GM11168 (cell line): ENCODE measurements around the gene TACC2.
"Not testable (repeated sequence)": the region's sequence is repeated elsewhere in the genome, so short reads cannot be mapped to it uniquely, and the experiment has no call there.

Experiments
- in situ Hi-C: fragments of 300-500 bp; cut with MboI; formaldehyde crosslinking; loops from one replicate; pipeline ENCODE4 v1.12.0; 2022; ENCODE audit warnings: low sequenced_read_pairs; ENCODE audit not compliant: unreplicated experiment

TACC2 gene

GRCh38 chr10:122022276-122022675, 33.3 kb downstream of the TACC2 start:
- in situ Hi-C loops, result no loop called here

DNA sequence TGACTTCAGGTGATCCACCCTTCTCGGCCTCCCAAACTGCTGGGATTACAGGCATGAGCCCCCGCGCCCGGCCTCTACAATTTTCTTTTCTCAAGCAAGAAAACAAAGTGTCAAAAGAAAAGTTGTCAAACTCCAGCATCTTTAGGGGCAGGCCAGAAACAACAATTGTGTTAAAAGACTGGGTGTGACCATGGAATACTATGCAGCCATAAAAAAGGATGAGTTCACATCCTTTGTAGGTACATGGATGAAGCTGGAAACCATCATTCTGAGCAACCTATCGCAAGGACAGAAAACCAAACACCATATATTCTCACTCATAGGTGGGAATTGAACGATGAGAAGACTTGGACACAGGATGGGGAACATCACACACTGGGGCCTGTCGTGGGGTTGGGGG, 34.3 kb downstream of the TACC2 start:
- in situ Hi-C loops, result not testable (repeated sequence)

DNA sequence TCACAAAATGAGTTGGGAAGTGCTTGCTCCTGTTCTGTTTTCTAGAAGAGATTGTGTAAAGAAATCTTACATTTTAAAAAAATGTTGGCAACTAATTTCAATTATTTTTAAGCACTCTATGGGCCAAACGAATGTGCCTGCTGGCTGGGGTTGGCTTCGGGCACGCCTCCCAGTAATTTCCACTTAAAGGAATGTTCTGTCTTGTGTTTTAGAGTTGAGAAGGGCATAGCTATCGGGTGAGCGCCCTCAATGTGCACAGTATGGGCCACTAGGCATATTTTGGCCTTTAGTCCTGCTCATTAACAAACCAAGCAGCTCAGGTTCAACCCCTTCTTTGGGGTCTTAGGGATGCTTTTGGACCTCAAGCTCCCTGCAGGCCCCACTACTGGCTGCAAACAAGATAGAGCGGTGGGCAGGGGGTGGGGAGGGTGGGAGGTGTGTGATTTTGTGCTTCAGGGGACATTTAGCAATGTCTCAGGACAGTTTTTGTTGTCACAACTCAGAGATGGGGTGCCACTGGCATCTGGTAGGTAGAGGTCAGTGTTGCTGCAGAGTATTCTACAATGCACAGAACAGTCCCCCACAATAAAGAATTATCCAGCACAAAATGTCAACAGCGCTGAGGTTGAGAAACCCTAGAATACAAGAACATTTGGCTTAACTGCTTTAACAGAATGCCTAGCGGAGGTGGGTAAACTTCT, 40.7 kb downstream of the TACC2 start:
- in situ Hi-C loops, result loop anchor here (10.0 kb wide), 1 partner anchor 55 kb away; no protein-coding TSS in a partner anchor

DNA sequence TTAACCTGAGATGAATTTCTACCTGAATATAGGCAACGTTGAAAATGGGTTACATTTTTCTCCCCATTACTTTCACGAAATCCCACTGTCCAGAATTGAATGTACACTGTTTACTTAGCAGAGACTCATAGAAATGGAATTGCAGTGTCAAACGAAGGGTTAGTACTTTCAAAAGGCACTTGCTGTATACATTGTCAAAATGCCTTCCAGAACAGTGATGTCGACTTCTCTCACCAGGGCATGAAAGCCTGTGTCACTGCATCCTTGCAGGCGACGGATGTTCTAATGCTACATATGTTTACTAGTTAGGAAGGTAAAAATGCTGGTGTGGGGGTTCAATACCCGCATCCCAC, 41.2 kb downstream of the TACC2 start:
- in situ Hi-C loops, result loop anchor here (10.0 kb wide), 1 partner anchor 55 kb away; no protein-coding TSS in a partner anchor

DNA sequence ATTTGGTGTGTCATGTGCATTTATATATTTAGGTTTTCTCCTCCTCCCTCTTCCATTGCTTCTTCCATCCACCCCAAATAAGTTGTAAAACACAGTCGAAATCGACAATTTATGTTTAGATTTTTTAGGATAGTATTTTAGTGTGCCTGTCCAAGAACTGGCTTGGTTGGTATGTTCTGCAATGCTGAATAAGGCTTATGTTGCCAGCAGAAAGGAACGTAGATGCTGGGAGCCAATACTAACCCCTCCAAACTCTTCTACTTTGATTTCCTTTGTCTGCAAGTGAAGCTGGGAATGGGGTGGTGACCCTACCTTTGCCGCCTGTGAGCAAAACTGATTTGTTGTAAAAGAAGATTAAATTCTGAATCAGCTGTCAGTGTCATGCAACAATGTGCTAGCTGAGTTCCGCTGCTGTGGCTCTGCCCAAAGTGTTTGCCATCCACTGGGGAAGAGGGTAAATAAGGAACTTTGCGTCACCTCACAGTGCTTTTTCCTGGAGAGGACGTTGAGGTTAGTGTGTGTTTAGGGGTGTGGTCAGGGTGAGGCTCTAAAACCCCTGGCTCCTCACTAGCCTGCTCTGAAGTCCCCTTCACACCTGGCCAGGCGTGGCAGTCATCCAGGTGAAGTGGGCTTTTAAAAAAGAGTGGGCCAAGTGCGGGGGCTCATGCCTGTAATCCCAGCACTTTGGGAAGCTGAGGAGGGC, 44.4 kb downstream of the TACC2 start:
- in situ Hi-C loops, result loop anchor here (10.0 kb wide), 1 partner anchor 51 kb away; no protein-coding TSS in a partner anchor

GRCh38 chr10:122034149-122034756, 45.3 kb downstream of the TACC2 start:
- in situ Hi-C loops, result loop anchor here (10.0 kb wide), 1 partner anchor 51 kb away; no protein-coding TSS in a partner anchor

DNA sequence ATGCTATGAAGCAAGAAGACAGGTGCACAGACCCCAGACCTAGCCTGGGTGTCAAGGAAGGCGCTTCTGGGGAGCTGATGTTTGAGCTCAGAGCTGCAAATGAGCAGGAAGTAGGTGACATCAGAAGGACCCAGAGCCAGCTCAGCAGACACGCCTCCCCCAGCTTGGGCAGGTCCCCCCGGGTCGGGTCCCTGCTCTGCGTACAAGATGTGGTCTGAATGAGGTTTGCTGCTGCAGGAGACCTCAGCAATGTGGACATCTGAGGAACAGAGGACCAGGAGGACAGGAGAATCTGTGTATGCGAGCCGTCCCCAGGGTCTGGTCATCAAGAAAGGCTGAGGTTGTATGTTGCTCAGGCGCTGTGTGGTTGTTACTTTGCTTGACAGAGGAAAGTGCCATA, 51.8 kb downstream of the TACC2 start:
- in situ Hi-C loops, result no loop called here

DNA sequence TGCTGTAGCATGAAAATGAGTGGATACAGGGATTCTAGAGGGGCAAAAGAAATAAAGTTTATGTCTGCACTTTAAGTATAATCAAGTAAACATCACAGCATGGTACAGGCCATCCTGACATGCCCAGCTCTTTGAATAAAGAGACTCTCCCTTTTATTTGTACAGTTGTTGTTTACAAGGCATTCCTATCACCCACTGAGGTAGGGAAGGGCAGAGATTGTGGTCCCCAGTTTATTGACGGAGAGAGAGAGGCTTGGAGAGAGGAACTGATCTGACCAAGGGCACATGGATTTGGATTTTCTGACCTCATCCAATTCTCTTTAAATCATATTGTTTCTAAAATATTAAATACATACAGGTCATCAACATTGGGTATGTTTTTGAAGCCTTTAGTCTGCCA, 53.9 kb downstream of the TACC2 start:
- in situ Hi-C loops, result no loop called here

DNA sequence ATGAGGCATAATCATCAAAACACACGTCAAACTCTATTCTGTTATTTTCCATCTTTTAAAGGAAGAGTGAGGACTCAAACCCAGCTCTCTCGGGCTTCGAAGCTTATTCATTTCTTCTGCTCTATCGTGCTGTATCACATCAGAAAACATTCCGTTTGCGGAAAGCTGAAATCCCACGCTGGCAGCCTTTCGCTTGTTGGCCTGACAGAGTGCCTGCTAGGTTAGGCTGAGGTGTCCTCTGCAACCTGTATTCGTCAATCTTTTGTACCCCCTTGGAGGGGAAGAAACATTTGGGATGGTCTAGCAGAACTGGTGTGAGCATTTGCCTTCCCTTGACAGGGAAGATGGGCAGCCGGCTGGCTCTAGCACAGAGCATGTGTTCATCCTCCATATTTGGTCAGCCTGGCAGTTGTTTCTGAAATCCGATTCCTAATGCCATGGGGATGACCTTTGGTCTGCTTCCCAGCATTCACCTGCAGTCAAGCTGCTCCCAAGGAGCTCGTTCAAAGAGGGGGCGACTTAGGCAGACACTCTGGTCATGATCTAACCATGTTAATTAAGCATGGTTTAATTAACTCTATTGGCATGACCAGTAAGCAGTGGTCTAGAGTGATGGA, 55.2 kb downstream of the TACC2 start:
- in situ Hi-C loops, result no loop called here

GRCh38 chr10:122044713-122045112, 55.8 kb downstream of the TACC2 start:
- in situ Hi-C loops, result no loop called here

DNA sequence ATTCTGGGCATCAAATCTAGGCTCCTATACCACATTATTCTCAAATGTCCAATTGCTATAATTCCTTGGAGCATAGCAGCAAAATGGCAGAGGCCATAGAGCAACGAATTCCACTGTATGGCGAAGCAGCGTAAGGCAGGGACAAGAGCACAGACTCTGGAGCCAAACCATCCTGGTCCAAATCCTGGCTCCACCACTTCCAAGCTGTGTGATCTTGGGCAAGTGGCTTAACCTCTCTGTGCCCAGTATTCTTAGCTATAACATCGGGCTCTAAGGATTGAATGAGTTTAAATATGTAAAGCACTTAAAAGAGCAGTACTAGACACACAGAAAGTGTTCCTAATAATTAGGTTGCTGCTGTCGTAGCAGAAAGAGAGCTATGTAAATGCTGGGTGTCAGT, 56.2 kb downstream of the TACC2 start:
- in situ Hi-C loops, result no loop called here

DNA sequence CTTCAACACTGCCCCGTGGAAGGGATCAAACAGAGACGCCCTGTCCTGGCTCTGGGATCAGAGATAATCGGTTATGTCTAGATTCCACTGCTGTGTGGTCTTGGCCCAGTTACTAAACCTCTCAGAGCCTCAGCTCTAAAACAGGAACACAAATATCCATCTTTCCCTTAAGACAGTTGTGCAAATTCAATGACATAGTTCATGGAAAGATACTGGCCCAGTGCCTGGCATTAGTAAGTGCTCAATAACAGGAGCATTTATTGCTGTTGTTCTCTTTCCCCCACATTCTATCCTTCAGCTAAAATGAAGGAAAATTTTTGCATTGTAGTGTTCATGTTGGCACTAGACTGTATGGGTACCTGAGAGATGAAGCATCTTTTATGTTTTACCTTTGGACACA, 58.6 kb downstream of the TACC2 start:
- in situ Hi-C loops, result no loop called here

DNA sequence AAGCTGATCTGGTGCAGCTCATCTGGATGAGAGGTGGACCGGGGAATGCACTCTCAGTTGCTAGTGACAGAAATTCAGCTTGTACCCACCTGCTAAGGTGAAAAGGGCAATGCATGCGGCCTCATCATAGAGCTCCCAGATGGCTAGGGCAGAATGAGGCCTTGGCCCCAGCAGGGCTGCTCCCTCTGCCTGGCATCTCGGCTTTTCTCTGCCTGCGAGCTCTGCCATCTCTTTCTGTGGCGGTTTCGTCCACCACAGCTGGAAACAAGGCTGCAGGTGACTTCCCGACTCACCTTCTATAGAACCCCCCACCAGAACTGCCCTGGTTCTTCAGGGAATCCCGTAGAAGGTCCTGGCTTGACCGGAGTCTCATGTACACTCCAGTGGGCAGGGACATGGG, 60.1 kb downstream of the TACC2 start:
- in situ Hi-C loops, result no loop called here

GRCh38 chr10:122050311-122050710, 61.3 kb downstream of the TACC2 start:
- in situ Hi-C loops, result no loop called here

DNA sequence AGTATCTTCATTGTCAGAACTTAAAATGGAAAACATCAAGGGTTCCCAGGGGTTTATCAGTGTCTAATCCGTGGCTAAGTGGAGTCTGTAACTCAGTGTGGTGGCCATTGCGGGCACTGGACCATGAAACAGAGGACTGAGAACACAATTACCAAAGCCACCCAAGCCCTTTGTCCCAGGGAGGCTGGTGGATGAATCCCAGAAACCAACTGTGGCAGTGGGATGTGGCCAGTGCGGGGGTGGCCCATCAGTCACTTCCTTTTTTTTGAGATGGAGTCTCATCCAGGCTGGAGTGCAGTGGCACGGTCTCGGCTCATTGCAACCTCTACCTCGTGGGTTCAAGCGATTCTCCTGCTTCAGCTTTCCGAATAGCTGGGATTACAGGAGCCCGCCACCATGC, 61.8 kb downstream of the TACC2 start:
- in situ Hi-C loops, result no loop called here

- in situ Hi-C loops, result no loop called here
Measured at GRCh38 chr10:122051609-122052385, 62.8 kb downstream of the TACC2 start.

GRCh38 chr10:122052701-122053100, 63.7 kb downstream of the TACC2 start:
- in situ Hi-C loops, result no loop called here

DNA sequence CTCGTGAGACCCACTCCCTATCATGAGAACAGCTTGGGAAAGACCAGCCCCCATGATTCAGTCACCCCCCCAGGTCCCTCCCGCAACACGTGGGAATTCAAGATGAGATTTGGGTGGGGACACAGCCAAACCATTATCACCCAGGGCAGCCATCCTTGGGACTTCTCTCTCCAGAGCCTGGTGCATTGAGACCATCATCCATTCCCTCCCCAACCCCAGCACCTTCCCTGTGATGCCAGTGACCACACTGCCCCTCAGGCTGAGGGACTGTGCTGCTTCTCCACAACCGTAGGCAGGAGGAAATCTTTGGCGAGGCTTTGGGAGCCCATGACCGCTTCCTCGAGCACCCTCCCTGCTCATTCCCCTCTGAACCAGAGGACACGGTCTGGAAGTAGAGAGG, 64.4 kb downstream of the TACC2 start:
- in situ Hi-C loops, result no loop called here

- in situ Hi-C loops, result no loop called here
Measured at GRCh38 chr10:122054048-122055025, 65.4 kb downstream of the TACC2 start.
